ENCODE data around the gene EBI3.

EBI3 gene

GRCh38 chr19:4257025-4257424 is 27.7 kb downstream of the EBI3 start:
- TF ChIP-seq POLR2AphosphoS5 (IDR thresholded peaks at IDR 0.05; ENCODE audit: low read depth, low read length): no peak
- no peak for TF ChIP-seq TAF1 (IDR thresholded peaks at IDR 0.05; ENCODE audit: borderline replicate concordance, insufficient read depth, low read length)
- TF ChIP-seq SIN3A (IDR thresholded peaks at IDR 0.05; ENCODE audit: borderline replicate concordance, insufficient read depth, low read length): no peak
- TF ChIP-seq REST (IDR thresholded peaks at IDR 0.05; ENCODE audit: insufficient read depth in 1 of 2, low read depth in 2 of 2, low read length in 2 of 2): no peak
- no peak for TF ChIP-seq FOXP2 (optimal IDR thresholded peaks at IDR 0.05; ENCODE audit: borderline replicate concordance, extremely low read depth, extremely low read length, insufficient read depth)

GRCh38 chr19:4258181-4258580 is 28.9 kb downstream of the EBI3 start:
- TF ChIP-seq REST (IDR thresholded peaks at IDR 0.05; ENCODE audit: insufficient read depth in 1 of 2, low read depth in 2 of 2, low read length in 2 of 2) (no peak), FOXP2 (optimal IDR thresholded peaks at IDR 0.05; ENCODE audit: borderline replicate concordance, extremely low read depth, extremely low read length, insufficient read depth) (no peak), SIN3A (IDR thresholded peaks at IDR 0.05; ENCODE audit: borderline replicate concordance, insufficient read depth, low read length) (no peak), POLR2AphosphoS5 (IDR thresholded peaks at IDR 0.05; ENCODE audit: low read depth, low read length) (no peak), TAF1 (IDR thresholded peaks at IDR 0.05; ENCODE audit: borderline replicate concordance, insufficient read depth, low read length) (no peak)

- no peak for TF ChIP-seq SIN3A (IDR thresholded peaks at IDR 0.05; ENCODE audit: borderline replicate concordance, insufficient read depth, low read length)
- TF ChIP-seq REST (IDR thresholded peaks at IDR 0.05; ENCODE audit: insufficient read depth in 1 of 2, low read depth in 2 of 2, low read length in 2 of 2): no peak
- TF ChIP-seq POLR2AphosphoS5 (IDR thresholded peaks at IDR 0.05; ENCODE audit: low read depth, low read length): no peak
- TF ChIP-seq TAF1 (IDR thresholded peaks at IDR 0.05; ENCODE audit: borderline replicate concordance, insufficient read depth, low read length): no peak
- TF ChIP-seq FOXP2 (optimal IDR thresholded peaks at IDR 0.05; ENCODE audit: borderline replicate concordance, extremely low read depth, extremely low read length, insufficient read depth): no peak
Observed at GRCh38 chr19:4260613-4261191, 31.4 kb downstream of the EBI3 start.

- TF ChIP-seq TAF1 (IDR thresholded peaks at IDR 0.05; ENCODE audit: borderline replicate concordance, insufficient read depth, low read length) (no peak), SIN3A (IDR thresholded peaks at IDR 0.05; ENCODE audit: borderline replicate concordance, insufficient read depth, low read length) (no peak), REST (IDR thresholded peaks at IDR 0.05; ENCODE audit: insufficient read depth in 1 of 2, low read depth in 2 of 2, low read length in 2 of 2) (no peak), POLR2AphosphoS5 (IDR thresholded peaks at IDR 0.05; ENCODE audit: low read depth, low read length) (no peak), FOXP2 (optimal IDR thresholded peaks at IDR 0.05; ENCODE audit: borderline replicate concordance, extremely low read depth, extremely low read length, insufficient read depth) (no peak)
Observed at GRCh38 chr19:4264812-4265211, 35.5 kb downstream of the EBI3 start.

All from PFSK-1 (cell line).